Caco-2 (cell line): ENCODE results near the gene C1QTNF12. TPM values are rescaled to one million over a fixed set of nuclear protein-coding genes. Genes with fewer than 3 reads are reported as not detected.

ENCODE experiments used
- BruUV-seq: library from RNA; stranded (reverse); fragments of 400-500 nt; replicated peaks from 2 replicates; lab custom pipeline; 2021; lab: Mats Ljungman, UMichigan
- CTCF ChIA-PET: fragments of 300-600 bp; sonication (Branson Sonifier 250); formaldehyde crosslinking; loops from one replicate; lab custom pipeline; 2022; ENCODE audit warnings: antibody characterized with exemption; lab: Charles Lee
- POLR2A ChIA-PET: fragments of 300-600 bp; sonication (Branson Sonifier 250); formaldehyde crosslinking; loops from one replicate; lab custom pipeline; 2022; ENCODE audit warnings: antibody characterized with exemption; lab: Charles Lee
- DNase-seq, 2 experiments: peaks; one replicate each; pipeline versions ENCODE4 v3.0.0 to v3.0.0-alpha.2; 2020 to 2022
- H3K27me3 ChIP-seq: replicated peaks from 2 replicates; pipeline ENCODE4 v1.6.0; 2011; ENCODE audit warnings: low read length; ENCODE audit not compliant: control insufficient read depth, insufficient read depth
- H3K36me3 ChIP-seq: 2 replicates; pipeline ENCODE4 v1.5.1; 2011; ENCODE audit warnings: low read length; ENCODE audit not compliant: control insufficient read depth, insufficient read depth
- H3K4me1 ChIP-seq: fragments of 250-450 bp; sonication (Bioruptor Pico); 2 replicates; pipeline ENCODE4 v1.5.1; 2020; ENCODE audit warnings: mild to moderate bottlenecking
- H3K4me3 ChIP-seq: 2 replicates; pipeline ENCODE4 v1.5.1; 2011; ENCODE audit warnings: low read depth, mild to moderate bottlenecking, control low read depth, low read length
- H3K9me3 ChIP-seq: fragments of 250-450 bp; sonication (Bioruptor Pico); 2 replicates; pipeline ENCODE4 v1.5.1; 2020; ENCODE audit warnings: mild to moderate bottlenecking, moderate library complexity
- H3K27ac Mint-ChIP-seq: one replicate; pipeline ENCODE4 v1.8.0; 2022; ENCODE audit warnings: mixed read lengths; ENCODE audit not compliant: unreplicated experiment
- H3K27me3 Mint-ChIP-seq: one replicate; pipeline ENCODE4 v1.8.0; 2022; ENCODE audit warnings: mixed read lengths; ENCODE audit not compliant: insufficient read depth, unreplicated experiment
- H3K36me3 Mint-ChIP-seq: one replicate; pipeline ENCODE4 v1.8.0; 2022; ENCODE audit warnings: mild to moderate bottlenecking, mixed read lengths; ENCODE audit not compliant: insufficient read depth, unreplicated experiment
- H3K4me1 Mint-ChIP-seq: one replicate; pipeline ENCODE4 v1.8.0; 2022; ENCODE audit warnings: low read depth, mixed read lengths; ENCODE audit not compliant: unreplicated experiment
- H3K4me3 Mint-ChIP-seq: one replicate; pipeline ENCODE4 v1.8.0; 2022; ENCODE audit warnings: mild to moderate bottlenecking, moderate library complexity, mixed read lengths; ENCODE audit not compliant: unreplicated experiment
- H3K9me3 Mint-ChIP-seq: one replicate; pipeline ENCODE4 v1.8.0; 2022; ENCODE audit warnings: mixed read lengths; ENCODE audit not compliant: unreplicated experiment
- intact Hi-C: fragments of 100-400 bp; cut with micrococcal nuclease; formaldehyde crosslinking; loops from one replicate; pipeline ENCODE4 v1.10.0; 2022; ENCODE audit not compliant: unreplicated experiment
- total RNA-seq: library from RNA; stranded (reverse); gene quantifications from 2 replicates; pipeline ENCODE4 v1.2.3, GENCODE V29; 2022
- TF ChIP-seq, protein P1 (sequence below), 2 experiments: fragments of 200-600 bp in 1 of 2; IDR thresholded peaks; 1 replicate in 1 of 2; 2 replicates in 1 of 2; pipeline versions ENCODE4 v1.5.1 to v1.8.0; 2011 to 2022; ENCODE audit warnings: antibody characterized with exemption in 1 of 2, control low read depth in 1 of 2, inconsistent platforms in 1 of 2, low read depth in 1 of 2, low read length in 1 of 2, mild to moderate bottlenecking in 1 of 2, moderate library complexity in 1 of 2; ENCODE audit not compliant: insufficient read depth in 1 of 2, severe bottlenecking in 1 of 2, unreplicated experiment in 1 of 2

The C1QTNF12 gene
- total RNA-seq, 1 experiment from 2014 or later: 3.7 TPM

GRCh38 chr1:1213345-1214265, 32.9 kb downstream of the C1QTNF12 start, which contains the start of gene TNFRSF4:
Gene TNFRSF4 (minus strand): TSS chr1:1214153. CDS start chr1:1214127, 26 bp downstream.
- no peak within 1 kb of the TSS for H3K4me3 Mint-ChIP-seq
- intact Hi-C loops: no loop called here
- POLR2A ChIA-PET: no interaction called here

DNA sequence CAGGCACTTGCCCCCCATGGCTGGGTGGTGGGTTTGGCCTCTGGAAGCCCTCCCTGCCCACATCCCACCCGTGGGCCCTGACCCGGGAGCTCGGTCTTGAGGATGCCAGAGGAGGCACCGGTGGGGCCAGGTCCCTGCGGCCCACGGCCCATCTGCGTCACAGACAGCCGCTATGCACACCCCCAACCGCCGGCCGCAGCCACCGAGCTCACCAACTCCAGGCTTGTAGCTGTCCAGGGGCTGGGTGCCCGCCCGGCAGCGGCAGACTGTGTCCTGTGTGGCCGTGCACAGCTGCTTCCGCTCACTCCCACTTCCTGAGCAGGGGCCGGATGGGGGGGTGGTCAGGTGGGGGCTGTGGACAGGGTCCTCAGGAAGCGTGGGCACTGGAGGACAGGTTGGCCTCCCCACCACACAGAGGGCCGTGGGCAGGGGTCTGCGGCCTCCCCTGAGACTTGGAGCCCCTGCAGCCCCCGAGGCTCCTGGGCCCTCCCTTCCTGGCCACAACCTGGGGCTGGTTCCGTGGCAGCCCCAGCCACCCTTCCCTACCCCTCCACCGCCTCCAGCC, 33.7 kb downstream of the C1QTNF12 start:
- Histone ChIP-seq H3K9me3 (no peaks in the 10 kb centered on the region), H3K4me3 (no peak overlapping the region), H3K4me1 (no peaks in the 10 kb centered on the region), H3K36me3 (no peaks in the 10 kb centered on the region), H3K27me3 (no peaks in the 10 kb centered on the region)
- POLR2A ChIA-PET: no interaction called here
- no peaks in the 10 kb centered on the region for H3K27me3 Mint-ChIP-seq
- no TSS peak for BruUV-seq
- TF ChIP-seq, protein P1, sequence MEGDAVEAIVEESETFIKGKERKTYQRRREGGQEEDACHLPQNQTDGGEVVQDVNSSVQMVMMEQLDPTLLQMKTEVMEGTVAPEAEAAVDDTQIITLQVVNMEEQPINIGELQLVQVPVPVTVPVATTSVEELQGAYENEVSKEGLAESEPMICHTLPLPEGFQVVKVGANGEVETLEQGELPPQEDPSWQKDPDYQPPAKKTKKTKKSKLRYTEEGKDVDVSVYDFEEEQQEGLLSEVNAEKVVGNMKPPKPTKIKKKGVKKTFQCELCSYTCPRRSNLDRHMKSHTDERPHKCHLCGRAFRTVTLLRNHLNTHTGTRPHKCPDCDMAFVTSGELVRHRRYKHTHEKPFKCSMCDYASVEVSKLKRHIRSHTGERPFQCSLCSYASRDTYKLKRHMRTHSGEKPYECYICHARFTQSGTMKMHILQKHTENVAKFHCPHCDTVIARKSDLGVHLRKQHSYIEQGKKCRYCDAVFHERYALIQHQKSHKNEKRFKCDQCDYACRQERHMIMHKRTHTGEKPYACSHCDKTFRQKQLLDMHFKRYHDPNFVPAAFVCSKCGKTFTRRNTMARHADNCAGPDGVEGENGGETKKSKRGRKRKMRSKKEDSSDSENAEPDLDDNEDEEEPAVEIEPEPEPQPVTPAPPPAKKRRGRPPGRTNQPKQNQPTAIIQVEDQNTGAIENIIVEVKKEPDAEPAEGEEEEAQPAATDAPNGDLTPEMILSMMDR (IDR thresholded peaks at IDR 0.05; ENCODE audit: insufficient read depth in 1 of 2, low read depth in 1 of 2, low read length in 1 of 2, severe bottlenecking in 1 of 2, unreplicated experiment in 1 of 2): no peak
- no peaks in the 10 kb centered on the region for H3K4me1 Mint-ChIP-seq
- CTCF ChIA-PET: no interaction called here
- DNase-seq: no peak
- H3K9me3 Mint-ChIP-seq: no peaks in the 10 kb centered on the region
- no peak overlapping the region for H3K27ac Mint-ChIP-seq
- intact Hi-C loops: no loop called here
- H3K36me3 Mint-ChIP-seq: peaks cover 9% of the 10 kb centered on the region
- H3K4me3 Mint-ChIP-seq: no peak overlapping the region

More at GRCh38 chr1:1213345-1214265, 32.9 kb downstream of the C1QTNF12 start, which contains the start of gene TNFRSF4:
- Mint-ChIP-seq H3K27me3 (no peaks in the 10 kb centered on the region), H3K27ac (no peak within 1 kb of the TSS), H3K9me3 (no peaks in the 10 kb centered on the region), H3K36me3 (peaks cover 9% of the 10 kb centered on the region), H3K4me1 (no peaks in the 10 kb centered on the region)
- no TSS peak for BruUV-seq
- TF ChIP-seq, protein P1 (IDR thresholded peaks at IDR 0.05; ENCODE audit: insufficient read depth in 1 of 2, low read depth in 1 of 2, low read length in 1 of 2, severe bottlenecking in 1 of 2, unreplicated experiment in 1 of 2): no peak
- Histone ChIP-seq H3K36me3 (no peaks in the 10 kb centered on the region), H3K4me3 (no peak within 1 kb of the TSS), H3K27me3 (no peaks in the 10 kb centered on the region), H3K4me1 (no peaks in the 10 kb centered on the region), H3K9me3 (no peaks in the 10 kb centered on the region)
- DNase-seq: no peak
- CTCF ChIA-PET: no interaction called here

GRCh38 chr1:1211541-1212441, 34.7 kb downstream of the C1QTNF12 start:
- no peak for DNase-seq
- no peaks in the 10 kb centered on the region for H3K4me1 ChIP-seq
- H3K36me3 ChIP-seq: no peaks in the 10 kb centered on the region
- intact Hi-C loops: no loop called here
- CTCF ChIA-PET: no interaction called here
- Mint-ChIP-seq H3K27me3 (no peaks in the 10 kb centered on the region), H3K9me3 (no peaks in the 10 kb centered on the region), H3K4me3 (no peak overlapping the region), H3K36me3 (peaks cover 8% of the 10 kb centered on the region), H3K27ac (no peak overlapping the region), H3K4me1 (no peaks in the 10 kb centered on the region)
- H3K27me3 ChIP-seq: no peaks in the 10 kb centered on the region
- TF ChIP-seq, protein P1 (IDR thresholded peaks at IDR 0.05; ENCODE audit: insufficient read depth in 1 of 2, low read depth in 1 of 2, low read length in 1 of 2, severe bottlenecking in 1 of 2, unreplicated experiment in 1 of 2): no peak
- H3K9me3 ChIP-seq: no peaks in the 10 kb centered on the region
- no TSS peak for BruUV-seq
- no peak overlapping the region for H3K4me3 ChIP-seq
- POLR2A ChIA-PET: no interaction called here
